Mammary epithelial cell (primary cell): ENCODE data around the gene MDFIC.

Experiments used
- CTCF ChIP-seq, 2 donors: IDR thresholded peaks in 1 of 2; conservative IDR thresholded peaks in 1 of 2; 2 replicates each; pipeline ENCODE4 v1.5.1; 2011 to 2012; ENCODE audit warnings: inconsistent platforms in 2 of 2, low read length in 2 of 2, mild to moderate bottlenecking in 2 of 2, control low read depth in 1 of 2, low read depth in 1 of 2; ENCODE audit not compliant: insufficient read depth in 1 of 2; ENCODE audit errors: extremely low read depth in 1 of 2
- EZH2 ChIP-seq: IDR thresholded peaks from 2 replicates; pipeline ENCODE4 v1.6.1; 2012; ENCODE audit warnings: low read length, inconsistent platforms, borderline replicate concordance

GRCh38 chr7:114928060-114928459, 6.2 kb downstream of the MDFIC start:
- TF ChIP-seq CTCF (conservative IDR thresholded peaks at IDR 0.05 in 1 of 2, IDR thresholded peaks at IDR 0.05 in 1 of 2; ENCODE audit: extremely low read depth in 1 of 2, insufficient read depth in 1 of 2, low read depth in 1 of 2, low read length in 2 of 2) (no peak), EZH2 (no peak)
